Neuronal stem cell (in vitro differentiated cells): ENCODE data around the gene NGLY1.

Experiments
- DNase-seq: peaks from one replicate; pipeline ENCODE4 v3.0.0-alpha.2; 2013; ENCODE audit warnings: low spot score
- H2AFZ ChIP-seq: one replicate; pipeline ENCODE4 v1.6.1; 2013; ENCODE audit warnings: mild to moderate bottlenecking, low read length, inconsistent platforms
- H2AK5ac ChIP-seq: 2 replicates; pipeline ENCODE4 v1.6.1; 2013; ENCODE audit warnings: low read depth, mild to moderate bottlenecking, inconsistent platforms, low read length, moderate library complexity, mixed read lengths
- H2BK120ac ChIP-seq: 2 replicates; pipeline ENCODE4 v1.6.1; 2013; ENCODE audit warnings: low read depth, mild to moderate bottlenecking, inconsistent platforms, low read length, moderate library complexity, mixed read lengths
- H2BK12ac ChIP-seq: one replicate; pipeline ENCODE4 v1.6.1; 2013; ENCODE audit warnings: low read length, inconsistent platforms
- H2BK15ac ChIP-seq: 2 replicates; pipeline ENCODE4 v1.6.1; 2013; ENCODE audit warnings: mild to moderate bottlenecking, low read length, inconsistent platforms, mixed read lengths
- H2BK5ac ChIP-seq: one replicate; pipeline ENCODE4 v1.6.1; 2013; ENCODE audit warnings: inconsistent platforms, mild to moderate bottlenecking, low read length, moderate library complexity
- H3K14ac ChIP-seq: one replicate; pipeline ENCODE4 v1.6.1; 2013; ENCODE audit warnings: low read length, inconsistent platforms
- H3K18ac ChIP-seq: 2 replicates; pipeline ENCODE4 v1.6.1; 2013; ENCODE audit warnings: low read length, inconsistent platforms
- H3K23ac ChIP-seq: 2 replicates; pipeline ENCODE4 v1.6.1; 2013; ENCODE audit warnings: low read depth, mild to moderate bottlenecking, mixed read lengths, low read length, inconsistent platforms; ENCODE audit not compliant: poor library complexity
- H3K27ac ChIP-seq: replicated peaks from 3 replicates; pipeline ENCODE4 v1.5.1; 2013; ENCODE audit warnings: low read length, inconsistent platforms
- H3K27me3 ChIP-seq, 3 experiments: 2 replicates each; pipeline ENCODE4 v1.6.1; 2013; ENCODE audit warnings: low read length in 3 of 3, mild to moderate bottlenecking in 2 of 3, inconsistent platforms in 1 of 3, low read depth in 1 of 3, mixed read lengths in 1 of 3, moderate library complexity in 1 of 3; ENCODE audit not compliant: control insufficient read depth in 3 of 3, insufficient read depth in 3 of 3
- H3K36me3 ChIP-seq, 2 donors: replicated peaks in 1 of 2; 2 replicates each; pipeline ENCODE4 v1.6.1; 2013; ENCODE audit warnings: low read length in 2 of 2; ENCODE audit not compliant: control insufficient read depth in 2 of 2, insufficient read depth in 2 of 2
- H3K4ac ChIP-seq: 2 replicates; pipeline ENCODE4 v1.6.1; 2013; ENCODE audit warnings: inconsistent platforms, mild to moderate bottlenecking, low read length, moderate library complexity
- H3K4me1 ChIP-seq, 2 donors: 1 replicate in 1 of 2; 2 replicates in 1 of 2; pipeline ENCODE4 v1.6.1; 2013; ENCODE audit warnings: low read length in 2 of 2, low read depth in 1 of 2; ENCODE audit not compliant: control insufficient read depth in 2 of 2, insufficient read depth in 1 of 2
- H3K4me2 ChIP-seq: one replicate; pipeline ENCODE4 v1.6.1; 2013; ENCODE audit warnings: mild to moderate bottlenecking, low read length, inconsistent platforms; ENCODE audit not compliant: insufficient read depth, poor library complexity, severe bottlenecking
- H3K4me3 ChIP-seq, 2 donors: 2 replicates each; pipeline ENCODE4 v1.5.1; 2013; ENCODE audit warnings: low read length in 2 of 2, mild to moderate bottlenecking in 2 of 2, inconsistent platforms in 1 of 2, moderate library complexity in 1 of 2
- H3K79me1 ChIP-seq: one replicate; pipeline ENCODE4 v1.6.1; 2013; ENCODE audit warnings: low read depth, mild to moderate bottlenecking, inconsistent platforms, low read length, moderate library complexity
- H3K9ac ChIP-seq: one replicate; pipeline ENCODE4 v1.6.1; 2013; ENCODE audit warnings: mild to moderate bottlenecking, low read depth, low read length, inconsistent platforms; ENCODE audit not compliant: poor library complexity
- H3K9me3 ChIP-seq, 2 donors: replicated peaks in 1 of 2; 2 replicates each; pipeline versions ENCODE3 to v1.6.1; 2013; ENCODE audit warnings: low read length in 2 of 2, mild to moderate bottlenecking in 2 of 2, inconsistent platforms in 1 of 2, low read depth in 1 of 2, mixed read lengths in 1 of 2, moderate library complexity in 1 of 2; ENCODE audit not compliant: control insufficient read depth in 2 of 2, insufficient read depth in 1 of 2
- H4K8ac ChIP-seq: one replicate; pipeline ENCODE4 v1.6.1; 2013; ENCODE audit warnings: low read depth, mild to moderate bottlenecking, inconsistent platforms, low read length, moderate library complexity
- H4K91ac ChIP-seq: one replicate; pipeline ENCODE4 v1.6.1; 2013; ENCODE audit warnings: low read length, low read depth, mild to moderate bottlenecking, inconsistent platforms; ENCODE audit not compliant: poor library complexity
- WGBS, 2 donors: extraction: QIAGEN DNeasy Blood & Tissue Kit; methylation state at CpG; one replicate each; pipeline ENCODE4 v1.1.7; 2013; ENCODE audit warnings: missing lambda C conversion rate in 2 of 2, mixed read lengths in 1 of 2; ENCODE audit not compliant: insufficient read length in 2 of 2, insufficient replicate concordance in 1 of 2; ENCODE audit errors: extremely low coverage in 2 of 2; 5-methylcytosine and 5-hydroxymethylcytosine counted together

The NGLY1 gene

GRCh38 chr3:25789596-25790556, 6.6 kb upstream of the NGLY1 start, which contains the start of gene OXSM:
Gene OXSM (plus strand): TSS chr3:25790090. CDS start chr3:25791021, 931 bp downstream.
- no peaks in the 10 kb centered on the region for H3K27me3 ChIP-seq
- peak within 1 kb of the TSS; percentile 5 for H3K18ac ChIP-seq
- H2BK12ac ChIP-seq = no peak within 1 kb of the TSS
- no peak within 1 kb of the TSS for H4K91ac ChIP-seq
- H4K8ac ChIP-seq = no peak within 1 kb of the TSS
- no peak within 1 kb of the TSS for H2BK5ac ChIP-seq
- H3K36me3 ChIP-seq = no peaks in the 10 kb centered on the region
- no peaks in the 10 kb centered on the region for H3K79me1 ChIP-seq
- H2AFZ ChIP-seq = peak within 1 kb of the TSS; percentile 85
- H3K4me1 ChIP-seq = no peaks in the 10 kb centered on the region
- no peak within 1 kb of the TSS for H2BK120ac ChIP-seq
- H3K9ac ChIP-seq = no peak within 1 kb of the TSS
- peak within 1 kb of the TSS; percentile 60 to 76 for H3K4me3 ChIP-seq
- no peak within 1 kb of the TSS for H3K4ac ChIP-seq
- peak within 1 kb of the TSS; percentile 46 for H3K27ac ChIP-seq
- H3K14ac ChIP-seq = no peak within 1 kb of the TSS
- no CpG with 5 or more reads among the region's 56 CpGs for WGBS, 2 donors
- peak; percentile 51 for DNase-seq
- H2BK15ac ChIP-seq = no peak within 1 kb of the TSS
- no peaks in the 10 kb centered on the region for H3K9me3 ChIP-seq
- H3K23ac ChIP-seq = peak within 1 kb of the TSS; percentile 89
- no peak within 1 kb of the TSS for H2AK5ac ChIP-seq
- peak within 1 kb of the TSS; percentile 46 for H3K4me2 ChIP-seq

GRCh38 chr3:25789209-25789595, 6.0 kb upstream of the NGLY1 start:
- Histone ChIP-seq H3K36me3 (no peaks in the 10 kb centered on the region), H2BK15ac (no peak overlapping the region), H3K27me3 (no peaks in the 10 kb centered on the region), H3K4me3 (peak overlapping the region in 1 of 2 donors; percentile 60), H3K79me1 (no peaks in the 10 kb centered on the region), H3K18ac (no peak overlapping the region), H3K14ac (no peak overlapping the region), H3K9ac (no peak overlapping the region), H4K91ac (no peak overlapping the region), H2BK12ac (no peak overlapping the region), H2AFZ (peak overlapping the region; percentile 50), H3K4me2 (no peak overlapping the region), H2BK120ac (no peak overlapping the region), H3K4ac (no peak overlapping the region), H2AK5ac (no peak overlapping the region), H3K27ac (no peak overlapping the region), H3K4me1 (no peaks in the 10 kb centered on the region), H4K8ac (no peak overlapping the region), H2BK5ac (no peak overlapping the region), H3K23ac (no peak overlapping the region), H3K9me3 (no peaks in the 10 kb centered on the region)
- no CpG with 5 or more reads among the region's 2 CpGs for WGBS, 2 donors
- no peak for DNase-seq

GRCh38 chr3:25787689-25788088, 4.4 kb upstream of the NGLY1 start:
- H4K8ac ChIP-seq = no peak overlapping the region
- no peaks in the 10 kb centered on the region for H3K79me1 ChIP-seq
- H3K36me3 ChIP-seq = no peaks in the 10 kb centered on the region
- no CpG with 5 or more reads among the region's 3 CpGs for WGBS, 2 donors
- no peak overlapping the region for H3K27ac ChIP-seq
- H4K91ac ChIP-seq = no peak overlapping the region
- H3K27me3 ChIP-seq = no peaks in the 10 kb centered on the region
- H2BK120ac ChIP-seq = no peak overlapping the region
- H3K9me3 ChIP-seq = no peaks in the 10 kb centered on the region
- H3K14ac ChIP-seq = no peak overlapping the region
- no peak overlapping the region for H3K18ac ChIP-seq
- no peak overlapping the region for H3K9ac ChIP-seq
- H2AFZ ChIP-seq = no peak overlapping the region
- H3K23ac ChIP-seq = no peak overlapping the region
- no peak overlapping the region for H3K4me2 ChIP-seq
- H3K4me3 ChIP-seq = no peak overlapping the region
- no peaks in the 10 kb centered on the region for H3K4me1 ChIP-seq
- no peak overlapping the region for H2BK15ac ChIP-seq
- DNase-seq = no peak
- H3K4ac ChIP-seq = no peak overlapping the region
- H2BK12ac ChIP-seq = no peak overlapping the region
- no peak overlapping the region for H2AK5ac ChIP-seq
- H2BK5ac ChIP-seq = no peak overlapping the region

- H2AK5ac ChIP-seq = no peak overlapping the region
Observed at GRCh38 chr3:25785826-25786225, 2.6 kb upstream of the NGLY1 start.

More at GRCh38 chr3:25785826-25786225, 2.6 kb upstream of the NGLY1 start:
- H3K23ac ChIP-seq = no peak overlapping the region
- no peak overlapping the region for H3K27ac ChIP-seq
- no peak overlapping the region for H2BK15ac ChIP-seq
- H3K14ac ChIP-seq = no peak overlapping the region
- DNase-seq = no peak
- H3K4me1 ChIP-seq = peaks cover 0 to 3% of the 10 kb centered on the region in 2 donors
- no peak overlapping the region for H3K4ac ChIP-seq
- H4K91ac ChIP-seq = no peak overlapping the region
- H2AFZ ChIP-seq = no peak overlapping the region
- no peaks in the 10 kb centered on the region for H3K36me3 ChIP-seq
- H2BK12ac ChIP-seq = no peak overlapping the region
- WGBS, 2 donors = no CpG with 5 or more reads among the region's 3 CpGs
- no peak overlapping the region for H3K9ac ChIP-seq
- no peaks in the 10 kb centered on the region for H3K27me3 ChIP-seq
- no peak overlapping the region for H2BK5ac ChIP-seq
- no peak overlapping the region for H2BK120ac ChIP-seq
- H3K4me2 ChIP-seq = no peak overlapping the region
- no peaks in the 10 kb centered on the region for H3K9me3 ChIP-seq
- no peak overlapping the region for H4K8ac ChIP-seq
- no peak overlapping the region for H3K4me3 ChIP-seq
- no peaks in the 10 kb centered on the region for H3K79me1 ChIP-seq
- H3K18ac ChIP-seq = no peak overlapping the region
